Measurements from ENCODE around the gene HBA2. TPM values are rescaled to one million over a fixed set of nuclear protein-coding genes. Genes with fewer than 3 reads are reported as not detected.

Gene HBA2
- total RNA-seq: 0.44 and 0.83 TPM in 2 replicates

GRCh38 chr16:172374-172941 is at the start of gene HBA2:
TSS of gene HBA2 (plus strand) at chr16:172876. CDS start at chr16:172913, 37 bp downstream.

GRCh38 chr16:152141-153128 is 20.2 kb upstream of the HBA2 start, which contains the start of gene HBZ:
TSS of gene HBZ (plus strand) at chr16:152644. CDS start at chr16:152910, 266 bp downstream.

GRCh38 chr16:165539-166374 is 6.9 kb upstream of the HBA2 start, which contains the start of gene HBM:
TSS of gene HBM (plus strand) at chr16:165978. CDS start at chr16:165998, 20 bp downstream.

GRCh38 chr16:176477-177382 is 4.1 kb downstream of the HBA2 start, which contains the start of gene HBA1:
TSS of gene HBA1 (plus strand) at chr16:176680. CDS start at chr16:176717, 37 bp downstream.

GRCh38 chr16:180101-180675 is 7.5 kb downstream of the HBA2 start, which contains the start of gene HBQ1:
TSS of gene HBQ1 (plus strand) at chr16:180459. CDS start at chr16:180487, 28 bp downstream.

Other genes starting within 250 kb of the HBA2 start
- 2.0 and 3.6 TPM in 2 replicates for gene POLR3K, start 119.3 kb upstream of the HBA2 start, total RNA-seq
- 21.3 and 37.1 TPM in 2 replicates for gene SNRNP25, start 119.0 kb upstream of the HBA2 start, total RNA-seq
- 60.1 and 80.1 TPM in 2 replicates for gene RHBDF1, start 100.2 kb upstream of the HBA2 start, total RNA-seq
- gene MPG, start 94.7 kb upstream of the HBA2 start, total RNA-seq: 220 and 355 TPM in 2 replicates
- gene NPRL3, start 34.2 kb upstream of the HBA2 start, total RNA-seq: 20.5 and 22.4 TPM in 2 replicates
- not detected in 2 replicates for gene HBZ, start 20.2 kb upstream of the HBA2 start, total RNA-seq
- gene HBM, start 6.9 kb upstream of the HBA2 start, total RNA-seq: not detected in 2 replicates
- gene HBA1, start 3.8 kb downstream of the HBA2 start, total RNA-seq: not detected in 2 replicates
- not detected in 2 replicates for gene HBQ1, start 7.6 kb downstream of the HBA2 start, total RNA-seq
- gene LUC7L, start 56.6 kb downstream of the HBA2 start, total RNA-seq: 33.6 and 48.4 TPM in 2 replicates
- 66.8 and 71.5 TPM in 2 replicates for gene FAM234A, start 61.9 kb downstream of the HBA2 start, total RNA-seq
- gene RGS11, start 103.1 kb downstream of the HBA2 start, total RNA-seq: 1.9 and 10.6 TPM in 2 replicates
- gene ARHGDIG, start 107.7 kb downstream of the HBA2 start, total RNA-seq: 0.73 and 0.99 TPM in 2 replicates
- gene PDIA2, start 110.3 kb downstream of the HBA2 start, total RNA-seq: not detected in 2 replicates
- 15.4 and 29.3 TPM in 2 replicates for gene AXIN1, start 179.8 kb downstream of the HBA2 start, total RNA-seq
- gene MRPL28, start 197.7 kb downstream of the HBA2 start, total RNA-seq: 75.9 and 105 TPM in 2 replicates
- gene PGAP6, start 209.1 kb downstream of the HBA2 start, total RNA-seq: 50.9 and 88.8 TPM in 2 replicates
- gene NME4, start 224.3 kb downstream of the HBA2 start, total RNA-seq: 56.7 and 109 TPM in 2 replicates
- gene DECR2, start 229.0 kb downstream of the HBA2 start, total RNA-seq: 17.9 and 43.8 TPM in 2 replicates

All from smooth muscle cell of trachea (primary cell).